ENCODE measurements around the gene COL24A1. TPM values are rescaled to one million over a fixed set of nuclear protein-coding genes. Genes with fewer than 3 reads are reported as not detected.

The COL24A1 gene
- total RNA-seq, 1 experiment from 2014 or later: not detected

GRCh38 chr1:86155807-86156565, 586 bp downstream of the COL24A1 start:
- Histone ChIP-seq H3K4me2 (ENCODE audit: low read length) (no peak overlapping the region), H3K9me2 (ENCODE audit: insufficient read depth) (no peaks in the 10 kb centered on the region), H2AFZ (ENCODE audit: low read depth, low read length, poor library complexity, severe bottlenecking) (no peak overlapping the region), H3K27ac (ENCODE audit: low read depth, low read length) (no peak overlapping the region), H4K20me1 (ENCODE audit: insufficient read depth) (no peaks in the 10 kb centered on the region), H3K27me3 (ENCODE audit: insufficient read depth, low read length) (no peaks in the 10 kb centered on the region), H3K36me3 (ENCODE audit: control insufficient read depth in 1 of 2, insufficient read depth in 2 of 2, low read length in 2 of 2) (no peaks in the 10 kb centered on the region), H3K4me1 (ENCODE audit: control insufficient read depth in 1 of 2, insufficient read depth in 2 of 2, low read length in 2 of 2) (no peaks in the 10 kb centered on the region), H3K9ac (ENCODE audit: low read length) (no peak overlapping the region), H3K9me3 (ENCODE audit: control insufficient read depth in 1 of 2, insufficient read depth in 1 of 2, low read depth in 1 of 2, low read length in 2 of 2) (no peaks in the 10 kb centered on the region), H3K79me2 (ENCODE audit: insufficient read depth, low read length) (no peaks in the 10 kb centered on the region), H3K4me3 (replicated peaks in 1 of 2; ENCODE audit: low read depth in 1 of 2, low read length in 2 of 2) (no peak overlapping the region)
- intact Hi-C loops (cut with micrococcal nuclease): no loop called here
- ChIA-PET RAD21 (ENCODE audit: low non-redundant PET in 1 of 2, low total read pairs in 2 of 2, uncharacterized antibody in 2 of 2, unreplicated experiment in 2 of 2) (no interaction called here), CTCF (no interaction called here), POLR2A (no interaction called here)
- no TSS peak for BruUV-seq (replicated peaks)
- no peak for ATAC-seq
- no peak for DNase-seq (ENCODE audit: low read depth, low spot score)
- TF ChIP-seq SRF (IDR thresholded peaks at IDR 0.05; ENCODE audit: low read depth) (no peak), YY1 (IDR thresholded peaks at IDR 0.05; ENCODE audit: extremely low read depth, insufficient replicate concordance, low read depth, low read length) (no peak), SP1 (IDR thresholded peaks at IDR 0.05; ENCODE audit: low read depth) (no peak), TCF7L2 (IDR thresholded peaks at IDR 0.05; ENCODE audit: borderline replicate concordance, extremely low read depth, insufficient read depth, insufficient read length) (no peak), CTCF (IDR thresholded peaks at IDR 0.05 in 2 of 3, conservative IDR thresholded peaks at IDR 0.05 in 1 of 3; ENCODE audit: borderline replicate concordance in 1 of 3, insufficient read depth in 1 of 3, low read depth in 2 of 3, low read length in 2 of 3) (no peak), ZFX (IDR thresholded peaks at IDR 0.05) (no peak), CEBPB (IDR thresholded peaks at IDR 0.05; ENCODE audit: low read depth) (no peak), FOSL1 (IDR thresholded peaks at IDR 0.05; ENCODE audit: low read depth) (no peak), POLR2AphosphoS5 (IDR thresholded peaks at IDR 0.05; ENCODE audit: low read depth, low read length) (no peak), JUND (IDR thresholded peaks at IDR 0.05) (no peak), RAD21 (IDR thresholded peaks at IDR 0.05; ENCODE audit: low read depth) (no peak), SIN3A (IDR thresholded peaks at IDR 0.05; ENCODE audit: low read depth) (no peak), EGR1 (IDR thresholded peaks at IDR 0.05; ENCODE audit: low read depth) (no peak), EZH2 (IDR thresholded peaks at IDR 0.05) (no peak), ZNF274 (IDR thresholded peaks at IDR 0.05; ENCODE audit: low read depth, low read length) (no peak), MAX (IDR thresholded peaks at IDR 0.05) (no peak), CBX3 (IDR thresholded peaks at IDR 0.05; ENCODE audit: low read depth) (no peak), ELF1 (IDR thresholded peaks at IDR 0.05; ENCODE audit: borderline replicate concordance, low read depth) (no peak), REST (IDR thresholded peaks at IDR 0.05; ENCODE audit: low read depth) (no peak), ATF3 (IDR thresholded peaks at IDR 0.05) (no peak)

Data from HCT116 (cell line).